NCI-H1694 treated with DMSO at 0.1 percent for 48 hours (cell line): Measurements from ENCODE around the gene TSPAN1.

Experiments
- DNase-seq: peaks from one replicate; lab custom pipeline; 2025; lab: John Stamatoyannopoulos, UW

Gene TSPAN1

DNA sequence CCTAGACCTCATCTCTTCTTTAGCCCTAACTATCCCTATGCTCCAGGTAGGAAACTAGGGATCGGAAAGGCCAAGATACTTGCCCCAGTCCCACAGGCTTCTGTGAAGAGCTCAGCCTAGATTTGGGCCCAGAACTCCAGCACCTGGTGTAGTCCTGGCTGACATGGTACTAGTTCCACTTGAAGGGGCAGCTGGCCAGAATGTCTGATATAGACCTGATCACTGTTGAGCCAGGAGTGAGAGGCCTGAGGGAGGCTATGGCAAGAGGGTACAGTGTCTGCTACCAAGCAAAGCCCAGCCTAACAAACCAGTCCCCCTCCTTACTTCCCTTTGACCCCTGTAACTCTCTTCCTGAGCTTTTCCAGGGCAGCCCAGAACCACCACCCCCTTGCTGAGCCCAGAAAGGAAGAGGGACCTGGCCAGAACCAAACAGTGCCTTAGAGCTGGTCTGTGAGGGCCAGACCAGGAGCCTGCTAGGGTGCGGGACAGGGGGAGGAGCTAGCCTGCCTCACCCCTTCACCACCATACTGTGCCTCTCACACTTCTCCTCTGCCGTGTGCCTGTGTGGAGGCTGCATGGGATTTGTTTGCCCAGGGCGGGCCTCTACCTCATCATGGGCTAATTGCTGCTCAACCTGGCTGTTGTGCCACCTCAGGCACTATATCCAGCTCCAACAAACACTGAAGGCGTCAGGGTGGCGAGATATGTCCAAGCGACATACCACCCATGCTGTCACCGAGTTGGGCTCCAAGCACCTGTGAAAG, 12.4 kb downstream of the TSPAN1 start:
- DNase-seq = no peak

GRCh38 chr1:46188295-46189030, 13.6 kb downstream of the TSPAN1 start:
- no peak for DNase-seq

GRCh38 chr1:46190539-46190938, 15.7 kb downstream of the TSPAN1 start:
- no peak for DNase-seq

DNA sequence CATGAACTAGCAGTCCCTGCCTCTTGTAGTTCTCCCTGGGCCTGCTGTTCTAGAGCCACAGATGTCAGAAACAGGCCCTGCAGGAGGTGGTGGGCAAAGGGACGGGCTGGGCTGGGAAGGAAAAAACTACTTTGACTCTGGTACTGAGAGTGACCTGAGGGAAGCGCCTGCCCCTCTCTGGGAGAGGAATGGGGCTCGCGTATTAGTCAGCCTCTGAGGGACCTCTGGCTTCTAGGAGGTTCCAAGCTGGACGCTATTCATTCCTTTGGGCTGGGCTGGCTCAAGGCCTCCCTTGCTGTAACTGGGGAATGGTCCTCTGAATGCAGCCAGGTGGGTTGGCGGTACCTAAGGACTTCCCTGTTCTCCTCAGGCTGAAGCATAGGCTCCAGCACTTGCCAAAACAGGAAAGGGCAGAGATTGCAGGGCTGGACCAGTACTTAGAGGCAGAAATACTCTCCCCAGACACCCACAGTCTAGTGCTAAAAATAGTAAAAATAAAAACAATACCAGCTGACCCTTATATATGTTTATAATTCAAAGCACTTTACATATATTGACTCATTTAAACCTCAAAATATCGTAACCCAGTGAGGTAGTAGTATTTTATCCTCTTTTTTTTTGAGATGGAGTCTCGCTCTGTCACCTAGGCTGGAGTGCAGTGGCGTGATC, 16.3 kb downstream of the TSPAN1 start:
- DNase-seq = no peak

- DNase-seq = no peak
Measured at GRCh38 chr1:46192171-46192570, 17.3 kb downstream of the TSPAN1 start.

GRCh38 chr1:46193285-46193684, 18.4 kb downstream of the TSPAN1 start:
- DNase-seq = no peak

GRCh38 chr1:46193984-46194570, 19.2 kb downstream of the TSPAN1 start:
- no peak for DNase-seq

DNA sequence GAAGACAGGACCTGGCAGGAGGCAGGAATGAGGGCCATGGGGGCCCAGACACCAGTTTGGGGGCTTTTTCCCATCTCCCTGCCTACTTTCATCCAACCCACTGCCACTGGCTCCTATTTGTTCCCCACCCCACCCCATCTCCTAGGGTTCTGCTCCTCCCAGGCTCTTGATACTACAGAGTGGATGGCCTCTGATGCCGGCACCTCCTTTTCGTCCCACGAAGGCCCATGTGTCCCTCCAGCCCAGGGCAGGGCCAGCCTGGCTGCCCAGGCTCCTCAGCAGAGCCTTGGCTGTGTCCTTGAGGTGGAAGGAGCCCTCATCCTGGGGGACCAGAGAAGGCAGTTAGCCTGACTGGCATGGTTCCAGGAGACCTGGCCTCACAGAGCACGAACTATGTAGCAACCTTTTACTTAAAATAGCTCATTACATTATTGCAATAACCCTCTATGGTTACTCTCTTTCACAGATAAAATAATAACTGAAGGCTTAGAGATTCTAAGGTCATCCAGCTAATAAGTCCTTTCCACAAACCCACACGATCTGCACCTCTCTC, 19.8 kb downstream of the TSPAN1 start:
- no peak for DNase-seq

DNA sequence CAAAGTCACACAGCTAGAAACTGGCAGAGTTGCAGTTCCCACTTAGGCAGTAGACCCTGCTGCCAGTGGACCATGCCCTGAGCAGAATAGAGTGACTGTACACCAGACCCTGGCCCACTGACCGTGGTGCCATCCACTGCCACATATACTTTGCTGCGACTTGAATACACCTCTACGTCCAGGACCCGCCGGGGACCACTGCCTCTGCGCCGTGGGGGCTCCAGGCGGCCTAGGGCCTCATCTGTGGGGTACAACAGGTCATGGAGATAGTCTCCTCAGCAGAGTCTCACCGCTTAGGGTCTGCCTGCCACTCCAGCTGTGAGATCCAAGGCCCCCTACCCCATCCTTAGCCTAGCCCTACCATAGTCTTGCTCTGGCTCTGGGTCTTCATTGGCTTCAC, 21.7 kb downstream of the TSPAN1 start:
- no peak for DNase-seq

GRCh38 chr1:46197560-46197963, 22.7 kb downstream of the TSPAN1 start:
- no peak for DNase-seq

DNA sequence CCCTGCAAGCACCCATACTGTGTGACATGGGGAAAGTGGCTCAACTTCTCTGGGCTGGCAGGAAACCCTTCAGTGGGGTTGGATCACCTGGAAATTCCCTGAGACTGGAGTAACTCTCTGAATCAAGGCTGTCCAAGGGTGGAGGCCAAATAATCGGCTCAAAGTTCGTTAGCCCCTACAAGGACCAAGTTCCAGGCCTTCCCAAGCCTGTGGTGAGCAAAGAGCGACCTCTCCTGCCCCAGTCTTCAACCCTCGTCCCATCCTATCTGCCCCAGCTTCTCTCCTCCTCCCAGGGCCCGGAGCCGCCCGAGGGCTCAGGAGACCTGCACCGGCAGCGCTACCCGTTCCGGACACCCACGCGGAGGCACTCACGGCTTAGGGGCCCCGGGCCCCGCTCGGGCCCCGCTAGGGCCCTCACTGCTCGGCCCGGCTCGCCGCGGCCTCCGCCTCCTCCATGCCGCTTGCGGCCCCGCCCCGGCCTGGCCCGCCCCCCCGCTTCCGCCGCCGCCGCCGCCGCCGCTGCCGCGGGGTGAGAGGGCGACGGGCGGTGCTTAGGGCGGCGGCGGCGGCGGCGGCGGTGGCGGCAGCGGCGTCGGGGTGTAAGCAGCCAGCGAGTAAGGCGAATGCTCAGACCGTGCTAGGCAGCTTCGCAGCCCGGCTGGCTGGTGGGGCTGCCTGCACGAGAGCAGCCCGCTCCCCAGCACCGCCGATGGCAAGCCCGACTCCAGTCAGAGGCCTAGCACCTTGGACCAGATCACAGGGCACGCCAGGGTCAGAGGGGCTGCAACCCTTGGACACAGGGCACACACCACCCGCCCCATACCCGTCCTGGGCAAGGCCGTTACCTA, 23.3 kb downstream of the TSPAN1 start, which contains the start of gene POMGNT1:
Gene POMGNT1 (minus strand): TSS at position 471 of the 848 bp plus-strand sequence. CDS start 613 bp downstream, outside the sequence.
- peak; percentile 31 for DNase-seq

DNA sequence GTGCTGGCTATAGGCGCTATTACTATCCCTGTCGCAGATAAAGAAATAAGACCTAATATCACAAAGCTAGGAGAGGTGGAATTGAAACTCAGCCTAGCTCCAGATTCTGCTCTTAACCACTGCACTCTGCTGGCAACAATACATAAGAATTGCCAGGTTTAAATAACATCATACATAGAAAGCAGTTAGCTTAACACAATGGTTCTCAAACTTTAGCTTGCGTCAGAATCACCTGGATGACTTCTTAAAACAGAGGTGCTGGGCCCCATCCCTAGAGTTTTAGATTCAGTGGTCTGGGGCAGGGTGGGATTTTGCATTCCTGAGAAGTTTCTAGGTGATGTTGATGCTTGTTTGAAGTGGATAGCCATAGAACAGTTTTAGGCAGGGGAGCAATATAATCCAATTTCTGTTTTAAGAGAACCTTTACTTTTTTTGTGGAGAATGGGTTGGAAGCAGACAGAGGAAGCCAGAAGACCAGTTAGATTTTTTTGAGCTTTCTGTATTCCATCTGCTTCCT, 24.4 kb downstream of the TSPAN1 start:
- DNase-seq = no peak

DNA sequence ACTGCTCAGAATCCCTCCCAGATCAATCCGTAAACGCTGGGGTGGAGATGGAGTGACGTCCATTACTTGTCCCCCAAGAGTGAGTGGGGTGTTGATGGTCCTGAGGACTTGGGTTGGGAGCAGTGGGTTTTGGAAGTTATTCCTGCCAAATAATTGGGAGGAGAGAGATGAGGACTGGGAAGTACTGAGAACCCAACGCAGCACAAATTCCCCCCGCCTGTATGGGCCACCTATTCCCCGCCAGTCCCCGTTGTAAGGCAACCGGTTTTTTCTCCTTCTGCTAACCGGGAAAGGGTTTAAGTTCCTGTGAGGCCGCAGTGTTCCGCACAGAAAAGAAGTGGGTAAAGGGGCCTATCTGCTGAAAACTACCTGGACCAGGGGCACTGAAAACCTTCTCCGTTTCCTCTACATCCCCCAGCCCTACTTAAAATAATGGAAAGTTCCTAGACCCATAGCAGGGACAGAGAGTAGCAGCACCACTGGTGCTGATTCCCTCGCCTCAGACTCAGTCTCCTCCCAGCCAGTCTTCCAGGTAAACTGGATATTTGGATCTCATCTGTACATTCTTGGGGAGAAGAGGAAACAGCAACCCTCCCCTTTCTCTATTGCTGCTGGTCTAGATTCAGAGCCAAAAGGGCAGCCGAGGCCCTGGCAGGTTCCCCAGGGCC, 29.0 kb downstream of the TSPAN1 start:
- DNase-seq = no peak

DNA sequence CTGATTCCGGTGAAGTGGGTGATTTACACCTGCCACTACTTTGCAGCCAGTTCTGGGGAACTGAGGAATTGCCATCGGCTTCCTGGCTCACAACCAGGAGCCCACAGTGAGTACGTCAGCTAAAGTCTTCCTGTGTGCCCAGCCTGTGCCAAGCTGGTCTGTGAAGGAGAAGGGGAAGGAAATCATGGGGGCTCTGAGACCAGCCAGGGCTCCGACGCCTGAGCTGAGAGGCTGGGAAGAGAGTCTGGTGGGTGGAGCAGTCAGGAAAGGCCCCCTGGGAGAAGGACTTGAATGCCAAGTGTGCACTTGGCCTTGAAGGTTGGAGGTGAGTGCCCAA, 29.5 kb downstream of the TSPAN1 start:
- no peak for DNase-seq

DNA sequence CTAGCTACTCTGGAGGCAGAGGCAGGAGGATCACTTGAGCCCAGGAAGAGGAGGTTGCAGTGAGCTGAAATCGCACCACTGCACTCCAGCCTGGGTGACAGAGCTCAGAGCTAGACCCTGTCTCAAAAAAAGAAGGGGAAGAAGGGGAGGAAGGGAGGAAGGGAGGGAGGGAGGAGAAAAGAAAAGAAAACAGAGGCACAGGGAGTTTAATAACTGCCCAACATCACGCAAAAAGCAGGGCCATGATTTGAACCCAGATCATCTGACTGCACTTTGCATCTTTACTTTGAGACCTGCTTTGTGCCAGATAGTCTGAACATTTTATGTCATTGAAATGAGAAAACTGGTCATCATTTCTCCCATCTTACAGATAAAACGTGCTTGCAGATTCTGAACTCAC, 30.3 kb downstream of the TSPAN1 start:
- no peak for DNase-seq

DNA sequence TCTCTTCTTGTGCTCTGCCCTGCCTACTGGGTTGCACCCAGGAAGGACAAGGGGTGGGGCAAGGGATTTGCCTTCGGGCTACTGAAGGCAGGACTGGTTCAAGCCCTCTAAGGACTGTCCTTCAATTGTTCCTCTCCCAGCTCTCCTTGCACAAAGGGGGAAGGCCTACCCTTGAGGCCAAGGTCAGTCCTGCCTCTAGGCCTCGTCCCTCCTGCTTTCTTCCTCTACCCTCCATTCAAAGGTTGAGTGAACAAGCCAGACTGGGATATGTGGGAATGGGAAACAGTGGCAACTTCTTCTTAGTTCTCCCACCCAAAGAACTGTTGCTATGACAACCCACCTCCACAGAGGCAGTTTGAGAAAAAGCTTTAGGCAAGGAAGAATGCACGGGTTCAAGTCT, 30.9 kb downstream of the TSPAN1 start:
- no peak for DNase-seq

DNA sequence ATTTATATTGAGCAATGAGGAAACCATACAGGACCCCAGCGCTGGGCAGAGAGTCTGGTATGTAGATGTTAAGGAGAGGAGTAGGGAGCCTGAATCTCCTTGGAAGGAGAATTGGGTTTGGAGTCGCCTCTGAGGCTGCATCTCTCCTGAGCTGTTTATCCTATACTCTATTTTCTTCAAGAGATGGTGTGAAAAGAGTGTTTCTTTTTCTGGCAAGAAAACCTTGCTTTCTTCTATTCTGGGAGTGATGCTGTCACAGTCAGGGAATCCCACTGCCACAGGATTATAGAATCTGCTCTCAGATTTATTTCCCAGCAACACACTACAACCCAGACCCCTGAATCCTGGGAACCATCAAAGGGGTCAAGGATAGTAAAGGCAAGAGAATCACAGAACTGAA, 31.5 kb downstream of the TSPAN1 start:
- no peak for DNase-seq

DNA sequence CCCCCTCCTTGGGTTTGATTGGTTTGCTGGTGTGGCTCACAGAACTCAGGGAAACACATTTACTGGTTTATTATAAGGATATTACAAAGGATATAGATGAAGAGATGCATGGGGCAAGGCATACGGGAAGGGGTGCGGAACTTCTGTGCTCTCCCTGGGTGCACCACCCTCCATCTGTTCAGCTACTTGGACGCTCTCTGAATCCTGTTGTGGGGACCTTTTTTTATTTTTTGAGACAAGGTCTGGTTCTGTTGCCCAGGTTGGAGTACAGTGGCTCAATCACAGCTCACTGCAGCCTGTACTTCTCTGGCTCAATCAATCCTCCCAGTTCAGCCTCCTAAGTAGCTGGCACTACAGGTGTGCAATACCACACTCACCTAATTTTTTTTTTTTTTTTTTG, 35.7 kb downstream of the TSPAN1 start:
- DNase-seq = no peak

- DNase-seq = no peak
Measured at GRCh38 chr1:46211051-46211450, 36.2 kb downstream of the TSPAN1 start.

DNA sequence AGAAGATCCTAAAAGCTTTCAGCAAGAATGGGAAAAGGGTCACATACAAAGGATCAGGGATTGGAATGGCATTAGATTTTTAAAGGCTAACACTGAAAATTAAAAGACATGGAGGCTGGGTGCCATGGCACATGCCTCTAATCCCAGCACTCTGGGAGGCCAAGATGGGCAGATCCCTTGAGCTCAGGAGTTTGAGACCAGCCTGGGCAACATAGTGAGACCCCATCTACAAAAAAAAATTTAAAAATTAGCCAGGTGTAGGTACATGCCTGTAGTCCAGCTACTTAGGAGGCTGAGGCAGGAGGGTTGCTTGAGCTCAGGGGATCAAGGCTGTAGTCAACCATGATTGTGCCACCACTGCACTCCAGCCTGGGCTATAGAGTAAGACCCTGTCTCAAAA, 40.6 kb downstream of the TSPAN1 start:
- DNase-seq = no peak

GRCh38 chr1:46218443-46218842, 43.6 kb downstream of the TSPAN1 start:
- no peak for DNase-seq
